ENCODE measurements around the gene ORM1.

Gene ORM1

GRCh38 chr9:114365194-114365593, 42.3 kb downstream of the ORM1 start:
- no peak for DNase-seq (ENCODE audit: low read depth in 2 of 2)

GRCh38 chr9:114366334-114367128, 43.6 kb downstream of the ORM1 start:
- DNase-seq (ENCODE audit: low read depth in 2 of 2), result no peak

DNA sequence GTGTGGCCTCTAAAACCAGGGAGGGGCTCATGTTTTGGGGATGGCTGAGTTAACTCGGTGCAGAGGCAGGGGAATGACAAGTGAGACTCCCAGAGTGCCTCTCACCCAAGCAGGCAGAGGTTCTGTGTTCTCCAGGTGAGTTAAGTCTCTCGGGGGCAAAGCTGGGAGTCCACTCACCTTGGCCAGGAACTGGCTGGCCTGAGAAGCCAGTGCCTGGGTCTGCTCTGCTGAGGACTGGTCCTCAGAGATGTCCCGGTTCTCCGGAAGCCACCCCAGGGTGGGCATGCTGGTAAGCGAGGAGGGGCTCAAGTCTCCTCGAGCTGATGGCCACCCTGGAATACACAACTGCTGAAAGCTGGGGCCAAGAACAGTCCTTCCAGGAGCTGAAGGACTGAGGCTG, 44.5 kb downstream of the ORM1 start:
- DNase-seq (ENCODE audit: low read depth in 2 of 2), result no peak

- no peak for DNase-seq (ENCODE audit: low read depth in 2 of 2)
Measured at GRCh38 chr9:114367772-114368569, 45.1 kb downstream of the ORM1 start.

- DNase-seq (ENCODE audit: low read depth in 2 of 2), result no peak
Measured at GRCh38 chr9:114369216-114370130, 46.6 kb downstream of the ORM1 start.

GRCh38 chr9:114370251-114370967, 47.5 kb downstream of the ORM1 start:
- no peak for DNase-seq (ENCODE audit: low read depth in 2 of 2)

- no peak for DNase-seq (ENCODE audit: low read depth in 2 of 2)
Measured at GRCh38 chr9:114370968-114371320, 48.0 kb downstream of the ORM1 start.

DNA sequence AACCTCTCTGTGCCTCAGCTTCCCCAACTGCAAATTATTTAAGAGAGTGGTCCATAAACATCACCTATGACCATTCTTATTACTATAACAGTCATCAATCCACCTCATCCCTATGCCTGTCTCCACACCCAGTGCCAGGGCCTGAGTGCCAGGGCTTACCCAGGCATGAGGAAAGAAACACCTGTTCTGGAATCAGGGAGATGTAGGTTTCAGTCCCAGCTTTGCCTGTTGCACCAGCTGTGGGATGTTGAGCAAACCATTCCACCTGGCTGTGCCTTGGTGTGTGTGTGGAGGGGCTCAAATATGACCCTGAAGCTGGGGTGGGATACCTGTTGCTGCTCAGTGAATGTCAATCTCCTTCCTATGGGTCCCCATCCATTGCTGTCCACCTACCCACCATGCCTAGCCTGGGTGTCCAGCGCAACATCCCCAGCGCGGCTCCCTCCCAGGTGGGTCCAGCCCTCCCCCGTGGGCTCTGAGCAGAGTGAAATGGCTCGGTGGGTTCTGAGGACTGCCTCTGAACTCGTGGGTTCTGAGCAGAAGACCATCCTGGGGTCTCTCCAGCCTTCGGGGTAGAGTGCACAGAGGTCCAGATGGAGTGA, 48.5 kb downstream of the ORM1 start:
- no peak for DNase-seq (ENCODE audit: low read depth in 2 of 2)

DNA sequence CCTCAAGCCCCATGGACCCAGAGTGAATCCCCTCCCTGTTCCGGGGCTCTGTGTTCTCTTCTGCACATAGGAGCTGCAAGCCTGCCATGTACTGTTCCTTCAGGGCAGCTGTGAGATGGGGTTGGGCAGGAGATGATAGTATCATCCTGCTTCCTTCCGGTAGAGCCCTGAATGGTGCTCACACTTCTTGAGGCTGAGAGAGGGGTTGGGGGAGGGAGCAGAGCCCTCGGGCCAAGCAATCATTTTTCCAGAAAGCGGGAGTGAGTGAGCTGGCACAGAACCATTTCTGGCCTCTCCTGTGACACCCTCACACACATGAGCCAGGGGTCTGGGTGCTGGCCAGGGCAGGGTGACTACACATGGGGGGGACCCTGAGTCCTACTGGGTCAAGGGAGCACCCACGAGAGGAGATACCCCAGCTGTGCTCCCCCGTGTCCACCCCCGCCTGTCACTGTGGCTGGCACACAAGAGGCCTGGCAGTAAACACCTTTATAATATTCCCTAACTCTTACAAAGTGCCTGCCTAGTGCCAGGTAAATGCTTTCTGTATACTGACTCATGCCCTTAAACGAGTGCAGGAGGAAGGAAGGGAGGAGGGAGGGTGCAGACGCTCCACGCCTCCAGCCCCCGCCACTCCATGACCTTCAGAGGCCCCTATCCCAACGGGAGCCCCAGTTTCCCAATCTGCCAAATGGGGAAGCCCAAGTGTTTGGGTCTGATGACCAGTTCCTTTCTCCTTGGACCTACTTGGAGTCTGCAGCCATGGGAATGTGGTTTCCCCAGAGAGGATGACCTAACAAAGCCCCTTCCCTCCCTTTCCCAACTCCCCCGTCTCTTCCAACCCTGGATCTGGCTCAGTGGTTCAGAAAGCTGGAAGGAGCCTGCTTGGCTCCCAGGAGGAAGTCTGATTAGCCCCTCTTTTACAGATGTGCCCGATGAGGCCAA, 49.3 kb downstream of the ORM1 start:
- no peak for DNase-seq (ENCODE audit: low read depth in 2 of 2)

DNA sequence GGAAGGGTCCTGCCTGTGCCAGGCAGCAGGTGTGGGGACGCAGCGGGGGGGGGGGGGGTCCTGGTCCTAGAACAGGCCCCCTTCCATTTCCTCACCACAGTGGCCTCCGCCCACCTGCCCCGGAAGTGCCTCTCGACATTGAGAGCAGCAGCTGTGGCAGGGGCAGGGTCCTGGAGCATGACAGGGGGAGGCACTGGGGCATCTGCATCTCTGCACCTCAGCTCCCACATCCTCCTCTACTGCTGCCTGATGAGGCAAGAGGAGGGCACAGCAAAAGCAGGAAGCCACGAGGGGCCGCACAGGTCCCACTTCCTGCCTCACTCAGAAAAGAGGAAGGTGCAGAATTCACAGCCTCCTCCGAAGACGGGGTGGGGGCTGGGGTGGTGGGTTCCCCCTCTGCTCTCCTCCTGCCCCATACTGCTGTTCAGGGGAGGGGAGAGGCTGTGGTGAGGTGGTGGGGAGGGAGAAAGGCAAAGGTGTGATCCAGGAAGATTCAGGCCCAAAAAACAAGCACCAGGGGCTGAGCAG, 50.1 kb downstream of the ORM1 start:
- peak; percentile 57 to 71 for DNase-seq (ENCODE audit: low read depth in 2 of 2)

- DNase-seq (ENCODE audit: low read depth in 2 of 2), result no peak
Measured at GRCh38 chr9:114373960-114374730, 51.2 kb downstream of the ORM1 start.

DNA sequence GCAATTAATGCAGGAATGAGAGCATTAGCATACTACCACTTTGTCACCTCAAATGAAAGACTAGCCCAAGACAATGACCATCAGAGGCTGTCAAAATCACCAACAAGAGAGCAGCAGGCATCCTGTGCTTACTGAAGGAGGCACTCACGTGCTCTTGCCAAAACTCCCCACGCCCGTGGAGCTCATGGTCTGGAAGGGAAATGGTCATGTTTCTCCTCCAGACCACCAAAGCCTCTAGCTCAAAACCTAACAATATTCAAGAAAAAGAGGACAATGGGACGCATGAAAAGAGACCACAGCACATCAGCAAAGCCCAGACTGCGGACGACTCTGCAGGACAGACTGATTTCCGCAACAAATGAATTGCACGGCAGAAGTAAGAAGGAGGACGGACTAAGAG, 52.0 kb downstream of the ORM1 start:
- no peak for DNase-seq (ENCODE audit: low read depth in 2 of 2)

DNA sequence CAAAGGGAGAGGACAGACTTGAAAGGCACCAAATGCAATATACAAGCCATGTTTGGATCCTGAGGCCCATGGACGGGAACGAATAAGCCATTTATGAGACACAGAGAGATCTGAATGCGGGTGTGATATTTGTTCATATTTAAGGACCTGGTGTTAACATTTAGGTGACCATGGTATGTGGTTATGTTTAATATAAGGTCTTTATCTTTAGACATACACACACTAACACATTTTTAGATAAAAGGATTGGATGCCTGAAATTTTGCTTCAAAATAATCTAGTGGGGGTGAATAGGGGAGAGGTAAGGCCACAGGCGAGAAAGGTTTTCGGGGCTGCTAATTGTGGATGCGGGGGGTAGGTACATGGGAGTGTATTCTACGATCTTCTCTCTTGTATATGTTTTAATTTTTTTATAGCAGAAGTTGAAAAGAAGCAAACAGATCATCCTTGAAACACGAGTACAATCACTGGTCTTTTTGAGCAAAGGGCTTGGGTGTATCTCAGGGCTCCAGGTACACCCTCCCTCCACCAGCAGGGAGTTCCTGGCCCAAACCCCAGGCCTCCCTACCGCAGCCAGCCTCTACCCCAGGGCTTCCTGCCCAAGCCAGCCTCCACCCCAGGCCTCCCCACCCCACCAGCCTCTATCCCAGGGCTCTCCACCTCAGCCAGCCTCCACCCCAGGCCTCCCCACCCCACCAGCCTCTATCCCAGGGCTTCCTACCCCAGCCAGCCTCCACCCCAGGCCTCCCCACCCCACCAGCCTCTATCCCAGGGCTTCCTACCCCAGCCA, 52.7 kb downstream of the ORM1 start:
- DNase-seq (ENCODE audit: low read depth in 2 of 2), result no peak
